ENCODE data around the gene PTPRN2. TPM values are rescaled to one million over a fixed set of nuclear protein-coding genes. Genes with fewer than 3 reads are reported as not detected.

The PTPRN2 gene
- total and polyA plus RNA-seq, 2 of the 8 experiments (the other 6 are each of a cell fraction or from before 2014, with no cell fraction given): 2.6 to 4.5 TPM

- 0 out of 2 replicates have a peak, but pooled peaks cover 2% of the 10 kb centered on the region for H3K23me2 ChIP-seq (ENCODE audit: low read depth, low read length)
- no peaks in the 10 kb centered on the region for H3K9me3 ChIP-seq (ENCODE audit: insufficient read depth in 2 of 2, low read depth in 1 of 2, low read length in 1 of 2)
- no peak overlapping the region for H3K14ac ChIP-seq (ENCODE audit: insufficient read length)
- no peaks in the 10 kb centered on the region for H3K36me3 ChIP-seq (ENCODE audit: control insufficient read depth in 2 of 4, insufficient read depth in 4 of 4, low read length in 3 of 4)
- peaks cover 0 to 14% (median 9%) of the 10 kb centered on the region in 4 experiments; a peak in 5 of 7 replicates for H3K4me1 ChIP-seq (replicated peaks in 1 of 4; ENCODE audit: control insufficient read depth in 3 of 4, insufficient read depth in 4 of 4, low read length in 3 of 4)
- no peak overlapping the region for H2BK5ac ChIP-seq (ENCODE audit: low read depth, low read length)
- DNase-seq (ENCODE audit: low read depth in 1 of 2, low spot score in 2 of 2) (no peak), FAIRE-seq (no peak)
- TF ChIP-seq CHD2 (IDR thresholded peaks at IDR 0.05; ENCODE audit: low read length): no peak
- peak in 1 of 2 experiments; percentile 17; a peak in 1 of 4 replicates for TF ChIP-seq RAD21 (IDR thresholded peaks at IDR 0.05 in 1 of 2, conservative IDR thresholded peaks at IDR 0.05 in 1 of 2; ENCODE audit: low read depth in 2 of 2, low read length in 2 of 2)
- TF ChIP-seq FOSL1 (IDR thresholded peaks at IDR 0.05; ENCODE audit: insufficient read depth, low read depth, low read length): no peak
- TF ChIP-seq, protein P1, sequence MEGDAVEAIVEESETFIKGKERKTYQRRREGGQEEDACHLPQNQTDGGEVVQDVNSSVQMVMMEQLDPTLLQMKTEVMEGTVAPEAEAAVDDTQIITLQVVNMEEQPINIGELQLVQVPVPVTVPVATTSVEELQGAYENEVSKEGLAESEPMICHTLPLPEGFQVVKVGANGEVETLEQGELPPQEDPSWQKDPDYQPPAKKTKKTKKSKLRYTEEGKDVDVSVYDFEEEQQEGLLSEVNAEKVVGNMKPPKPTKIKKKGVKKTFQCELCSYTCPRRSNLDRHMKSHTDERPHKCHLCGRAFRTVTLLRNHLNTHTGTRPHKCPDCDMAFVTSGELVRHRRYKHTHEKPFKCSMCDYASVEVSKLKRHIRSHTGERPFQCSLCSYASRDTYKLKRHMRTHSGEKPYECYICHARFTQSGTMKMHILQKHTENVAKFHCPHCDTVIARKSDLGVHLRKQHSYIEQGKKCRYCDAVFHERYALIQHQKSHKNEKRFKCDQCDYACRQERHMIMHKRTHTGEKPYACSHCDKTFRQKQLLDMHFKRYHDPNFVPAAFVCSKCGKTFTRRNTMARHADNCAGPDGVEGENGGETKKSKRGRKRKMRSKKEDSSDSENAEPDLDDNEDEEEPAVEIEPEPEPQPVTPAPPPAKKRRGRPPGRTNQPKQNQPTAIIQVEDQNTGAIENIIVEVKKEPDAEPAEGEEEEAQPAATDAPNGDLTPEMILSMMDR (IDR thresholded peaks at IDR 0.05; ENCODE audit: control extremely low read depth in 1 of 3, insufficient read depth in 1 of 3, low read depth in 1 of 3, low read length in 3 of 3): peak in 2 of 3 experiments; percentile 12 to 17; a peak in 3 of 4 replicates
- TF ChIP-seq SP2 (IDR thresholded peaks at IDR 0.05; ENCODE audit: low read length): no peak
- no peak for TF ChIP-seq GABPA (IDR thresholded peaks at IDR 0.05; ENCODE audit: borderline replicate concordance, insufficient read depth, low read length)
- TF ChIP-seq SIX5 (IDR thresholded peaks at IDR 0.05; ENCODE audit: low read depth, low read length): no peak
- H3K79me2 ChIP-seq (ENCODE audit: control insufficient read depth in 1 of 2, insufficient read depth in 2 of 2, low read length in 2 of 2): no peaks in the 10 kb centered on the region
- H2BK120ac ChIP-seq (replicated peaks; ENCODE audit: low read depth, low read length): no peak overlapping the region
- no peak overlapping the region for H3K23ac ChIP-seq (ENCODE audit: insufficient read length)
- H3K4me3 ChIP-seq (ENCODE audit: extremely low read depth in 1 of 4, insufficient read depth in 2 of 4, low read depth in 3 of 4, low read length in 4 of 4): no peak overlapping the region
- H2AK5ac ChIP-seq (ENCODE audit: low read depth, low read length): no peak overlapping the region
- H4K5ac ChIP-seq (ENCODE audit: insufficient read length, low read depth, low read length): no peak overlapping the region
- H3K4me2 ChIP-seq (ENCODE audit: insufficient read depth in 1 of 2, low read depth in 2 of 2, low read length in 2 of 2): no peak overlapping the region
- H2BK15ac ChIP-seq (ENCODE audit: low read length): no peak overlapping the region
- no peak overlapping the region for H3K4ac ChIP-seq (replicated peaks; ENCODE audit: insufficient read length, low read depth, low read length)
- H3K18ac ChIP-seq (ENCODE audit: extremely low read depth, low read length): no peak overlapping the region
- H4K8ac ChIP-seq (ENCODE audit: extremely low read depth, insufficient read depth, low read length): peak overlapping the region; percentile 59; the same call in 1 of the 2 replicates
- H4K20me1 ChIP-seq (replicated peaks in 1 of 2; ENCODE audit: control insufficient read depth in 1 of 2, insufficient read depth in 2 of 2, low read length in 2 of 2): no peaks in the 10 kb centered on the region
- H3K56ac ChIP-seq (replicated peaks; ENCODE audit: insufficient read length, low read depth, low read length): no peak overlapping the region
- 94% methylated on average over 10 of the region's 12 CpGs; no CpG with 5 or more reads in 1 of the 2 experiments for WGBS, 2 experiments (ENCODE audit: extremely low coverage in 1 of 2, insufficient coverage in 1 of 2, insufficient read length in 1 of 2, insufficient replicate concordance in 2 of 2, low coverage in 1 of 2, low lambda C conversion rate in 2 of 2, missing lambda C conversion rate in 1 of 2)
- H2AFZ ChIP-seq (ENCODE audit: low read length): no peak overlapping the region
- CTCF ChIA-PET (ENCODE audit: partially characterized antibody): interaction anchor here (1.0 to 2.5 kb wide), 4 partner anchors 13 to 83 kb away, joined by 3 to 5 read pairs (median 3); no protein-coding TSS in a partner anchor
- no peak overlapping the region for H4K91ac ChIP-seq (replicated peaks; ENCODE audit: insufficient read length, low read length)
- H3K27me3 ChIP-seq (replicated peaks in 1 of 4; ENCODE audit: control insufficient read depth in 3 of 4, extremely low read depth in 1 of 4, insufficient read depth in 3 of 4, low read length in 3 of 4): no peaks in the 10 kb centered on the region; a peak in 2 of 7 replicates
- no peak overlapping the region for H2BK20ac ChIP-seq (ENCODE audit: low read length)
- no peak overlapping the region for H3K9ac ChIP-seq (replicated peaks in 1 of 4; ENCODE audit: extremely low read depth in 1 of 4, low read depth in 3 of 4, low read length in 3 of 4)
- no peaks in the 10 kb centered on the region for H3K79me1 ChIP-seq (ENCODE audit: low read depth, low read length)
- POLR2A ChIA-PET (ENCODE audit: partially characterized antibody): no interaction called here
- H2BK12ac ChIP-seq (ENCODE audit: low read depth, low read length): no peak overlapping the region
- no peak overlapping the region for H3K27ac ChIP-seq (ENCODE audit: low read depth, low read length)
Observed at GRCh38 chr7:158391141-158391540, 196.5 kb downstream of the PTPRN2 start.

All from H1 (cell line).